Liver (tissue), 9 donors: ENCODE data around the gene EPB41L4A. TPM values are rescaled to one million over a fixed set of nuclear protein-coding genes. Genes with fewer than 3 reads are reported as not detected.

Experiments
- DNase-seq: peaks from one replicate; pipeline ENCODE4 v3.0.0-alpha.2; 2017; ENCODE audit warnings: low spot score
- H3K27ac ChIP-seq, 2 donors: one replicate each; pipeline ENCODE4 v1.7.0; 2013; ENCODE audit warnings: inconsistent platforms in 2 of 2, low read length in 2 of 2, control low read depth in 1 of 2, low read depth in 1 of 2, mild to moderate bottlenecking in 1 of 2
- H3K27me3 ChIP-seq, 4 donors: one replicate each; pipeline versions ENCODE4 v1.6.1 to v1.7.0; 2013; ENCODE audit warnings: low read length in 3 of 4, inconsistent platforms in 1 of 4, mild to moderate bottlenecking in 1 of 4, moderate library complexity in 1 of 4; ENCODE audit not compliant: control insufficient read depth in 4 of 4, insufficient read depth in 4 of 4
- H3K36me3 ChIP-seq, 4 donors: one replicate each; pipeline versions ENCODE4 v1.6.1 to v1.7.0; 2013; ENCODE audit warnings: low read length in 3 of 4, mild to moderate bottlenecking in 3 of 4, low read depth in 1 of 4, moderate library complexity in 1 of 4; ENCODE audit not compliant: control insufficient read depth in 4 of 4, insufficient read depth in 3 of 4
- H3K4me1 ChIP-seq, 4 donors: one replicate each; pipeline versions ENCODE4 v1.6.1 to v1.7.0; 2013; ENCODE audit warnings: low read length in 3 of 4, mild to moderate bottlenecking in 3 of 4, moderate library complexity in 1 of 4; ENCODE audit not compliant: control insufficient read depth in 4 of 4, insufficient read depth in 4 of 4
- H3K4me3 ChIP-seq, 3 donors: one replicate each; pipeline versions ENCODE4 v1.6.1 to v1.7.0; 2013; ENCODE audit warnings: low read length in 3 of 3, control low read depth in 1 of 3, low read depth in 1 of 3, mild to moderate bottlenecking in 1 of 3
- H3K9ac ChIP-seq, 2 donors: one replicate each; pipeline ENCODE4 v1.7.0; 2013; ENCODE audit warnings: low read length in 2 of 2, mild to moderate bottlenecking in 2 of 2, moderate library complexity in 2 of 2, control low read depth in 1 of 2, low read depth in 1 of 2
- H3K9me3 ChIP-seq, 4 donors: one replicate each; pipeline versions ENCODE4 v1.6.1 to v1.7.0; 2013; ENCODE audit warnings: low read length in 3 of 4; ENCODE audit not compliant: control insufficient read depth in 4 of 4
- EGR1 ChIP-seq, 2 donors: IDR thresholded peaks; 2 replicates each; pipeline ENCODE4 v1.6.1; 2016 to 2018; ENCODE audit warnings: antibody characterized with exemption in 2 of 2, low read depth in 2 of 2
- FOXA2 ChIP-seq: IDR thresholded peaks from 2 replicates; pipeline ENCODE4 v1.6.1; 2016; ENCODE audit warnings: antibody characterized with exemption
- GABPA ChIP-seq, 2 donors: IDR thresholded peaks in 1 of 2; conservative IDR thresholded peaks in 1 of 2; 2 replicates each; pipeline ENCODE4 v1.6.1; 2016; ENCODE audit warnings: antibody characterized with exemption in 2 of 2, mild to moderate bottlenecking in 1 of 2, moderate library complexity in 1 of 2
- HNF4A ChIP-seq, 2 donors: conservative IDR thresholded peaks; 2 replicates each; pipeline ENCODE4 v1.6.1; 2016; ENCODE audit warnings: antibody characterized with exemption in 2 of 2, mild to moderate bottlenecking in 2 of 2
- HNF4G ChIP-seq: IDR thresholded peaks from 2 replicates; pipeline ENCODE4 v1.6.1; 2016; ENCODE audit warnings: antibody characterized with exemption
- JUND ChIP-seq, 2 donors: IDR thresholded peaks; 2 replicates each; pipeline ENCODE4 v1.6.1; 2016; ENCODE audit warnings: antibody characterized with exemption in 2 of 2
- NR2F2 ChIP-seq: IDR thresholded peaks from 2 replicates; pipeline ENCODE4 v1.6.1; 2016; ENCODE audit warnings: antibody characterized with exemption
- RAD21 ChIP-seq, 2 donors: IDR thresholded peaks; 2 replicates each; pipeline ENCODE4 v1.6.1; 2016; ENCODE audit warnings: antibody characterized with exemption in 2 of 2, mild to moderate bottlenecking in 2 of 2
- RXRA ChIP-seq, 2 donors: IDR thresholded peaks; 2 replicates each; pipeline ENCODE4 v1.6.1; 2017 to 2018; ENCODE audit warnings: antibody characterized with exemption in 2 of 2, mild to moderate bottlenecking in 1 of 2
- SP1 ChIP-seq: IDR thresholded peaks from 2 replicates; pipeline ENCODE4 v1.6.1; 2018; ENCODE audit warnings: antibody characterized with exemption, mild to moderate bottlenecking
- TAF1 ChIP-seq: conservative IDR thresholded peaks from 2 replicates; pipeline ENCODE4 v1.6.1; 2016; ENCODE audit warnings: antibody characterized with exemption, mild to moderate bottlenecking
- YY1 ChIP-seq: IDR thresholded peaks from 2 replicates; pipeline ENCODE4 v1.6.1; 2016; ENCODE audit warnings: antibody characterized with exemption, mild to moderate bottlenecking
- WGBS: extraction: QIAGEN DNeasy Blood & Tissue Kit; methylation state at CpG from one replicate; pipeline ENCODE4 v1.1.7; 2013; 5-methylcytosine and 5-hydroxymethylcytosine counted together
- polyA plus RNA-seq, 2 donors: library from polyadenylated mRNA; stranded (reverse) in 1 of 2; unstranded in 1 of 2; fragments of 200-250 nt in 1 of 2; fragments of >200 nt in 1 of 2; fragmentation: Nextera tagmentation in 1 of 2; extraction: Ambion mirVana in 1 of 2; gene quantifications; one replicate each; pipeline versions ENCODE4 v1.2.1 to v1.2.3, GENCODE V29; 2013 to 2015
- total RNA-seq, 2 donors: library from RNA; depleted of rRNA; stranded (reverse); fragments of >200 nt; gene quantifications; one replicate each; pipeline ENCODE4 v1.2.3, GENCODE V29; 2014
- TF ChIP-seq, protein P1 (sequence below): IDR thresholded peaks from 2 replicates; pipeline ENCODE4 v1.6.1; 2016; ENCODE audit warnings: antibody characterized with exemption
- TF ChIP-seq, protein P2 (sequence below): IDR thresholded peaks from 2 replicates; pipeline ENCODE4 v1.6.1; 2016; ENCODE audit warnings: antibody characterized with exemption
- TF ChIP-seq, protein P3 (sequence below): IDR thresholded peaks from 2 replicates; pipeline ENCODE4 v1.6.1; 2016; ENCODE audit warnings: antibody characterized with exemption
- TF ChIP-seq, protein P4 (sequence below): fragments of 150-350 bp; IDR thresholded peaks from 2 replicates; pipeline ENCODE4 v1.5.1; 2017; ENCODE audit warnings: improper control_type of control experiment, low read depth, low read length; ENCODE audit not compliant: missing input control
- donor health status: healthy.
- donor health status: healthy.
- donor health status: healthy.
- donor health status: healthy.
- donor health status: healthy.

Gene EPB41L4A
- total and polyA plus RNA-seq, 4 donors = 1.1 to 8.0 (median 3.9) TPM

DNA sequence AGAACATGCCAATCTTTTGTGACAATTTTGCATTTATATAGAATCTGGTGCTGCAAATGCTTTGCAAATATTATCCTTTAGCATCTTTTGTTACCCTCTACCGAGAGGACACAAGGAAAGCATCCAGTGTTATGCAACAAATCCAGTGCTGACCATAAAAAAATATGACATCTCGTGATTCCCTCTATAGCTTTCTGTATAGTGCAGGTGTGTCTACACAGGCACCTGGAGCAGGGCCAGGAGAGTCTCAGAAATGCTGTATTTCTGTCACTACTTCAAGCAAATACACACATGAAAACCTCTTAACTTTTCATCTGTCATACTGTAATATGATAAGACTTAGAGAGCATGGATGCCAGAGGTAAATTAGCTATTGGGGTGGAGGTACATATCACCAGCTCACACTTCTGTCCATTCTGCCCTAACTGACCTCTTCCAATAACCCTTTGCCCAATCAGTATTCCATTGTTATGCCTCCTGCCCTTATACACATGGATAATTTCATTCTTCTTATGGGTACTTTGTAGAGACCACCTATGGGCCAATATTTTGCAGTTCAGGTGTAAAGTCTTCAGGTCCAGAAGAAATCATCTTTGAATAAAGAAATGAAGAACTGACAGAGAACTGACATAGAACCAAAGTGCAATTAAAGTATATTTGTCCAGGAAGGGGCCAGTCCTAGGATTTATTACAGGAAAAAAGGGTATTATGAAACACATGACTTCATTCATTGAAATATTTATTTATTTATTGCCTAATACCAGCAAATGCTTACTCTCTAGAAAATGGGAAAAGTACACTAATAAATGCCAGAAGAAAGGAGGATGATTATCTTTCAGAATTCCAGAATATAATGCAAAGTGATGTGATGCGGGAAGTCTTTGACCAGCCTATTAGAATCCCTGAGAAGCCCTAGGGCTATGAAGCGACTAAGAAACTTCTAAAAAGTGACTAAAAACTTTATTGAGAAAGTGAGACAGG lies 106.5 kb downstream of the EPB41L4A start:
- H3K4me1 ChIP-seq = no peaks in the 10 kb centered on the region
- DNase-seq = no peak
- no peak overlapping the region for H3K9ac ChIP-seq
- TF ChIP-seq TAF1 = no peak
- TF ChIP-seq, protein P1, sequence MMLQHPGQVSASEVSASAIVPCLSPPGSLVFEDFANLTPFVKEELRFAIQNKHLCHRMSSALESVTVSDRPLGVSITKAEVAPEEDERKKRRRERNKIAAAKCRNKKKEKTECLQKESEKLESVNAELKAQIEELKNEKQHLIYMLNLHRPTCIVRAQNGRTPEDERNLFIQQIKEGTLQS = no peak
- TF ChIP-seq HNF4A (conservative IDR thresholded peaks at IDR 0.05) = no peak
- no peak overlapping the region for H3K4me3 ChIP-seq
- H3K9me3 ChIP-seq = peaks cover 0 to 4% (median 0%) of the 10 kb centered on the region in 4 donors
- peaks cover 0 to 2% (median 0%) of the 10 kb centered on the region in 4 donors for H3K27me3 ChIP-seq
- H3K27ac ChIP-seq = no peak overlapping the region
- 82% methylated on average over 4 of the region's 4 CpGs for WGBS
- H3K36me3 ChIP-seq = no peaks in the 10 kb centered on the region

DNA sequence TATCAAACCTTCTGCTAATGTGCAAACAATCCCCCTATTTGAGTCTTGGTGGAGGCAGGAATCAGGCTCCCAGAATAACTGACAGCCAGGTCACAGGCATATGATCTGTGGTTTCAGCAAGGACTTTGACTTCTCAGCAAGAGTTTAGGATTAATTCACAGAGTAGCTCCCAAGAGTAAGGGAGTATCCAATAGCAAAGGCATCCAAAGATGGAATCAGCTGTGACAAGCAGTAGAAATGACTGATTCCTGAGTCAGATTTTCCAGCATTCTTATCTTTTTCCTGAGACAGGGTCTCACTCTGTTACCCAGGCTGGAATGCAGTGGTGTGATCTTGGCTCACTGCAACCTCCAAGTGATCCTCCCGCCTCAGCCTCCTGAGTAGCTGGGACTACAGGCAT lies 108.3 kb downstream of the EPB41L4A start:
- H3K27ac ChIP-seq = no peak overlapping the region
- no peaks in the 10 kb centered on the region for H3K4me1 ChIP-seq
- no peak overlapping the region for H3K9ac ChIP-seq
- DNase-seq = no peak
- H3K4me3 ChIP-seq = no peak overlapping the region
- H3K27me3 ChIP-seq = no peaks in the 10 kb centered on the region
- 94% methylated on average over 1 of the region's 1 CpG for WGBS
- no peaks in the 10 kb centered on the region for H3K36me3 ChIP-seq
- peaks cover 0 to 4% (median 0%) of the 10 kb centered on the region in 4 donors for H3K9me3 ChIP-seq
- TF ChIP-seq EGR1 (IDR thresholded peaks at IDR 0.05; ENCODE audit: low read depth in 2 of 2) (no peak), SP1 (no peak), JUND (IDR thresholded peaks at IDR 0.05) (no peak), FOXA2 (no peak), HNF4A (conservative IDR thresholded peaks at IDR 0.05) (no peak), YY1 (no peak), NR2F2 (no peak), TAF1 (no peak), RAD21 (IDR thresholded peaks at IDR 0.05) (no peak), GABPA (IDR thresholded peaks at IDR 0.05 in 1 of 2, conservative IDR thresholded peaks at IDR 0.05 in 1 of 2) (no peak), HNF4G (no peak), RXRA (IDR thresholded peaks at IDR 0.05) (no peak)
- TF ChIP-seq, protein P2, sequence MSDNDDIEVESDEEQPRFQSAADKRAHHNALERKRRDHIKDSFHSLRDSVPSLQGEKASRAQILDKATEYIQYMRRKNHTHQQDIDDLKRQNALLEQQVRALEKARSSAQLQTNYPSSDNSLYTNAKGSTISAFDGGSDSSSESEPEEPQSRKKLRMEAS = no peak
- TF ChIP-seq, protein P3, sequence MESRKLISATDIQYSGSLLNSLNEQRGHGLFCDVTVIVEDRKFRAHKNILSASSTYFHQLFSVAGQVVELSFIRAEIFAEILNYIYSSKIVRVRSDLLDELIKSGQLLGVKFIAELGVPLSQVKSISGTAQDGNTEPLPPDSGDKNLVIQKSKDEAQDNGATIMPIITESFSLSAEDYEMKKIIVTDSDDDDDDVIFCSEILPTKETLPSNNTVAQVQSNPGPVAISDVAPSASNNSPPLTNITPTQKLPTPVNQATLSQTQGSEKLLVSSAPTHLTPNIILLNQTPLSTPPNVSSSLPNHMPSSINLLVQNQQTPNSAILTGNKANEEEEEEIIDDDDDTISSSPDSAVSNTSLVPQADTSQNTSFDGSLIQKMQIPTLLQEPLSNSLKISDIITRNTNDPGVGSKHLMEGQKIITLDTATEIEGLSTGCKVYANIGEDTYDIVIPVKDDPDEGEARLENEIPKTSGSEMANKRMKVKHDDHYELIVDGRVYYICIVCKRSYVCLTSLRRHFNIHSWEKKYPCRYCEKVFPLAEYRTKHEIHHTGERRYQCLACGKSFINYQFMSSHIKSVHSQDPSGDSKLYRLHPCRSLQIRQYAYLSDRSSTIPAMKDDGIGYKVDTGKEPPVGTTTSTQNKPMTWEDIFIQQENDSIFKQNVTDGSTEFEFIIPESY = no peak
- TF ChIP-seq, protein P1 = no peak
- TF ChIP-seq, protein P4, sequence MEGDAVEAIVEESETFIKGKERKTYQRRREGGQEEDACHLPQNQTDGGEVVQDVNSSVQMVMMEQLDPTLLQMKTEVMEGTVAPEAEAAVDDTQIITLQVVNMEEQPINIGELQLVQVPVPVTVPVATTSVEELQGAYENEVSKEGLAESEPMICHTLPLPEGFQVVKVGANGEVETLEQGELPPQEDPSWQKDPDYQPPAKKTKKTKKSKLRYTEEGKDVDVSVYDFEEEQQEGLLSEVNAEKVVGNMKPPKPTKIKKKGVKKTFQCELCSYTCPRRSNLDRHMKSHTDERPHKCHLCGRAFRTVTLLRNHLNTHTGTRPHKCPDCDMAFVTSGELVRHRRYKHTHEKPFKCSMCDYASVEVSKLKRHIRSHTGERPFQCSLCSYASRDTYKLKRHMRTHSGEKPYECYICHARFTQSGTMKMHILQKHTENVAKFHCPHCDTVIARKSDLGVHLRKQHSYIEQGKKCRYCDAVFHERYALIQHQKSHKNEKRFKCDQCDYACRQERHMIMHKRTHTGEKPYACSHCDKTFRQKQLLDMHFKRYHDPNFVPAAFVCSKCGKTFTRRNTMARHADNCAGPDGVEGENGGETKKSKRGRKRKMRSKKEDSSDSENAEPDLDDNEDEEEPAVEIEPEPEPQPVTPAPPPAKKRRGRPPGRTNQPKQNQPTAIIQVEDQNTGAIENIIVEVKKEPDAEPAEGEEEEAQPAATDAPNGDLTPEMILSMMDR = no peak
